Endodermal cell (in vitro differentiated cells): Measurements from ENCODE around the gene PBXIP1. TPM values are rescaled to one million over a fixed set of nuclear protein-coding genes. Genes with fewer than 3 reads are reported as not detected.

Source experiments
- DNase-seq: peaks from one replicate; pipeline ENCODE4 v3.0.0-alpha.2; 2017
- H3K27ac ChIP-seq: 2 replicates; pipeline ENCODE4 v1.5.1; 2013; ENCODE audit warnings: mild to moderate bottlenecking, low read depth, low read length, moderate library complexity
- H3K27me3 ChIP-seq: 2 replicates; pipeline ENCODE4 v1.6.1; 2013; ENCODE audit warnings: mild to moderate bottlenecking, low read length, moderate library complexity; ENCODE audit not compliant: insufficient read depth, control insufficient read depth, poor library complexity, severe bottlenecking
- H3K36me3 ChIP-seq: 2 replicates; pipeline ENCODE4 v1.7.0; 2013; ENCODE audit warnings: mild to moderate bottlenecking, low read length, moderate library complexity; ENCODE audit not compliant: control insufficient read depth, insufficient read depth
- H3K4me1 ChIP-seq: one replicate; pipeline ENCODE4 v1.7.0; 2013; ENCODE audit warnings: low read length; ENCODE audit not compliant: control insufficient read depth, insufficient read depth
- H3K4me3 ChIP-seq: 2 replicates; pipeline ENCODE4 v1.5.1; 2013; ENCODE audit warnings: mild to moderate bottlenecking, low read length, moderate library complexity
- H3K9ac ChIP-seq: 2 replicates; pipeline ENCODE4 v1.6.1; 2013; ENCODE audit warnings: mild to moderate bottlenecking, low read length, moderate library complexity; ENCODE audit not compliant: poor library complexity, severe bottlenecking; ENCODE audit errors: extremely low read depth
- H3K9me3 ChIP-seq: 2 replicates; pipeline ENCODE4 v1.6.1; 2013; ENCODE audit warnings: mild to moderate bottlenecking, low read length, moderate library complexity; ENCODE audit not compliant: control insufficient read depth
- H3K27ac Mint-ChIP-seq: 2 replicates; pipeline ENCODE4 v1.8.0; 2020; ENCODE audit warnings: mixed read lengths
- H3K27me3 Mint-ChIP-seq: 2 replicates; pipeline ENCODE4 v1.8.0; 2021; ENCODE audit warnings: mild to moderate bottlenecking, mixed read lengths; ENCODE audit not compliant: insufficient read depth
- H3K36me3 Mint-ChIP-seq: 2 replicates; pipeline ENCODE4 v1.8.0; 2020; ENCODE audit warnings: low read depth, mixed read lengths
- H3K4me1 Mint-ChIP-seq: 2 replicates; pipeline ENCODE4 v1.8.0; 2020; ENCODE audit warnings: mixed read lengths
- H3K4me3 Mint-ChIP-seq: 2 replicates; pipeline ENCODE4 v1.8.0; 2020; ENCODE audit warnings: mild to moderate bottlenecking, moderate library complexity, mixed read lengths
- H3K9me3 Mint-ChIP-seq: 2 replicates; pipeline ENCODE4 v1.8.0; 2020; ENCODE audit warnings: mild to moderate bottlenecking, mixed read lengths
- CTCF ChIP-seq: fragments of 200-600 bp; sonication (generic); conservative IDR thresholded peaks from 2 replicates; pipeline ENCODE4 v1.5.0; 2021; ENCODE audit warnings: antibody characterized with exemption, mild to moderate bottlenecking
- WGBS, 2 experiments: methylation state at CpG; one replicate each; pipeline versions ENCODE4 v1.1.5 to v1.1.7; 2013; ENCODE audit warnings: missing lambda C conversion rate in 2 of 2, mixed read lengths in 1 of 2; ENCODE audit not compliant: insufficient coverage in 1 of 2, insufficient read length in 1 of 2; 5-methylcytosine and 5-hydroxymethylcytosine counted together
- total RNA-seq, 2 donors: library from RNA; stranded (reverse); fragmentation: NEBNext Ultra II Directional in 1 of 2; extraction: Animal tissue kit (Norgen Biotek cat#: 25700) in 1 of 2; gene quantifications; 2 replicates in 1 of 2; 3 replicates in 1 of 2; pipeline ENCODE4 v1.2.1, GENCODE V29; 2021

PBXIP1 gene
- total RNA-seq, 2 donors from 2014 or later, result 42.5 to 61.3 TPM

- Mint-ChIP-seq H3K27me3 (no peaks in the 10 kb centered on the region), H3K36me3 (peaks cover 17% of the 10 kb centered on the region), H3K4me3 (no peak overlapping the region), H3K4me1 (peaks cover 16% of the 10 kb centered on the region), H3K27ac (no peak overlapping the region), H3K9me3 (no peaks in the 10 kb centered on the region)
- Histone ChIP-seq H3K36me3 (peaks cover 9% of the 10 kb centered on the region), H3K9ac (no peak overlapping the region), H3K27ac (no peak overlapping the region), H3K9me3 (no peaks in the 10 kb centered on the region), H3K27me3 (no peaks in the 10 kb centered on the region), H3K4me1 (no peaks in the 10 kb centered on the region), H3K4me3 (no peak overlapping the region)
- no peak for TF ChIP-seq CTCF
- WGBS, 2 experiments, result 89 to 91% methylated on average over 11 to 15 of the region's 15 CpGs
- no peak for DNase-seq
These were observed 10.5 kb downstream of the PBXIP1 start for GRCh38 chr1:154945160-154945961.

- no peak overlapping the region for H3K27ac Mint-ChIP-seq
- Histone ChIP-seq H3K4me3 (no peak overlapping the region), H3K9ac (no peak overlapping the region), H3K36me3 (peaks cover 9% of the 10 kb centered on the region), H3K9me3 (no peaks in the 10 kb centered on the region), H3K4me1 (no peaks in the 10 kb centered on the region), H3K27ac (peak overlapping the region; percentile 29), H3K27me3 (no peaks in the 10 kb centered on the region)
- H3K4me1 Mint-ChIP-seq, result peaks cover 20% of the 10 kb centered on the region
- H3K4me3 Mint-ChIP-seq, result no peak overlapping the region
- no peaks in the 10 kb centered on the region for H3K27me3 Mint-ChIP-seq
- WGBS, 2 experiments, result 85 to 95% methylated on average over 3 to 9 of the region's 9 CpGs
- H3K9me3 Mint-ChIP-seq, result no peaks in the 10 kb centered on the region
- TF ChIP-seq CTCF, result no peak
- peaks cover 16% of the 10 kb centered on the region for H3K36me3 Mint-ChIP-seq
- DNase-seq, result no peak
These were observed 11.3 kb downstream of the PBXIP1 start for GRCh38 chr1:154944401-154945159.

GRCh38 chr1:154943649-154944400 is 12.1 kb downstream of the PBXIP1 start:
- H3K27ac Mint-ChIP-seq, result peak overlapping the region; percentile 16
- H3K9me3 Mint-ChIP-seq, result no peaks in the 10 kb centered on the region
- H3K27me3 Mint-ChIP-seq, result no peaks in the 10 kb centered on the region
- peaks cover 20% of the 10 kb centered on the region for H3K4me1 Mint-ChIP-seq
- DNase-seq, result peak; percentile 84
- Histone ChIP-seq H3K9me3 (no peaks in the 10 kb centered on the region), H3K27me3 (no peaks in the 10 kb centered on the region), H3K4me1 (no peaks in the 10 kb centered on the region), H3K9ac (no peak overlapping the region), H3K27ac (peak overlapping the region; percentile 29), H3K36me3 (peaks cover 9% of the 10 kb centered on the region), H3K4me3 (no peak overlapping the region)
- H3K36me3 Mint-ChIP-seq, result peaks cover 15% of the 10 kb centered on the region
- TF ChIP-seq CTCF, result peak; percentile 92
- no peak overlapping the region for H3K4me3 Mint-ChIP-seq
- 38 to 58% methylated on average over 4 to 5 of the region's 6 CpGs for WGBS, 2 experiments
